Measurements from ENCODE around the gene KISS1R.

DNA sequence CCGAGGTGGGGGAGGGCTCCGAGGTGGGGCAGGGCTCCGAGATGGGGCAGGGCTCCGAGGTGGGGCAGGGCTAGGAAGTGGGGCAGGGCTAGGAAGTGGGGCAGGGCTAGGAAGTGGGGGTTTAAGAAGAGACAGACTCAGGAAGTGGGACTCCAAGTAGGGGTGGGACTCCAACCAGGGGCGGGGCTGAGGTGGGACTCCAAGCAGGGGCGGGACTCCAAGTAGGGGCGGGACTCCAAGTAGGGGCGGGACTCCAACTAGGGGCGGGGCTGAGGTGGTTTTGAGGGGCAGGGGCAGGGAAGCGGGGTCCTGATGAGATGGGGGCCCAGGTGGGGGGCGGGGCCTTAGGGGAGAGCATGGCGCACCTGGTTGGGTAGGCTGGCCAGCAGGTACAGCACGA is 44.0 kb upstream of the KISS1R start:
- TF ChIP-seq EZH2phosphoT487 (IDR thresholded peaks at IDR 0.05; ENCODE audit: low read depth, severe bottlenecking, unreplicated experiment) (no peak), EZH2 (IDR thresholded peaks at IDR 0.05; ENCODE audit: borderline replicate concordance) (no peak)
- TF ChIP-seq, protein P1, sequence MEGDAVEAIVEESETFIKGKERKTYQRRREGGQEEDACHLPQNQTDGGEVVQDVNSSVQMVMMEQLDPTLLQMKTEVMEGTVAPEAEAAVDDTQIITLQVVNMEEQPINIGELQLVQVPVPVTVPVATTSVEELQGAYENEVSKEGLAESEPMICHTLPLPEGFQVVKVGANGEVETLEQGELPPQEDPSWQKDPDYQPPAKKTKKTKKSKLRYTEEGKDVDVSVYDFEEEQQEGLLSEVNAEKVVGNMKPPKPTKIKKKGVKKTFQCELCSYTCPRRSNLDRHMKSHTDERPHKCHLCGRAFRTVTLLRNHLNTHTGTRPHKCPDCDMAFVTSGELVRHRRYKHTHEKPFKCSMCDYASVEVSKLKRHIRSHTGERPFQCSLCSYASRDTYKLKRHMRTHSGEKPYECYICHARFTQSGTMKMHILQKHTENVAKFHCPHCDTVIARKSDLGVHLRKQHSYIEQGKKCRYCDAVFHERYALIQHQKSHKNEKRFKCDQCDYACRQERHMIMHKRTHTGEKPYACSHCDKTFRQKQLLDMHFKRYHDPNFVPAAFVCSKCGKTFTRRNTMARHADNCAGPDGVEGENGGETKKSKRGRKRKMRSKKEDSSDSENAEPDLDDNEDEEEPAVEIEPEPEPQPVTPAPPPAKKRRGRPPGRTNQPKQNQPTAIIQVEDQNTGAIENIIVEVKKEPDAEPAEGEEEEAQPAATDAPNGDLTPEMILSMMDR (IDR thresholded peaks at IDR 0.05; ENCODE audit: poor library complexity), result no peak

Measured in hepatocyte (in vitro differentiated cells).